CD4-positive, alpha-beta T cell treated with Interferon gamma for 1 hour (primary cell): ENCODE data around the gene TCEA3.
"Not testable (repeated sequence)": the region's sequence is repeated elsewhere in the genome, so short reads cannot be mapped to it uniquely, and the experiment has no call there.

Experiments
- DNase-seq: peaks from one replicate; pipeline ENCODE4 v3.0.0-alpha.2; 2020

TCEA3 gene

GRCh38 chr1:23389837-23390321 lies 34.7 kb downstream of the TCEA3 start:
- no peak for DNase-seq

DNA sequence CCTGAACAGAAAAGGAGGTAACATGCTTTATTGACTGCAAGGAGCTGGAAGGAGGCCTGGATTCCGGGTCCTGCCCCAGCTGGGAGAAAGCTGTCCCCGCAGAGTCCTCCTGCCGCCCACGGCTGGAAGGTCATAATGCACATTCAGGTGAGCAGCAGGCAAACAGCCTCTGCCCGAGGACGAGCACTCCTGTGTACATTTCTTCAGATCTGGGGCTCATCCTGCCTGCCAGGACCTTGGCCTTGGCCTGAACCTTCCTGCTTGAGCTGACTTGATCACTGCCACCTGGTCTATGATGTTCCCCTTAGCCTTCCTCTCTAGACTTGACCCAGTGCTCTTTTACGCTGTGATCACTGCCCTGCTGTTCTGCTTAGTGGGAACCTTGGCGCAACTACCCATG lies 37.1 kb downstream of the TCEA3 start:
- DNase-seq: no peak

GRCh38 chr1:23385119-23385621 lies 39.4 kb downstream of the TCEA3 start:
- no peak for DNase-seq

DNA sequence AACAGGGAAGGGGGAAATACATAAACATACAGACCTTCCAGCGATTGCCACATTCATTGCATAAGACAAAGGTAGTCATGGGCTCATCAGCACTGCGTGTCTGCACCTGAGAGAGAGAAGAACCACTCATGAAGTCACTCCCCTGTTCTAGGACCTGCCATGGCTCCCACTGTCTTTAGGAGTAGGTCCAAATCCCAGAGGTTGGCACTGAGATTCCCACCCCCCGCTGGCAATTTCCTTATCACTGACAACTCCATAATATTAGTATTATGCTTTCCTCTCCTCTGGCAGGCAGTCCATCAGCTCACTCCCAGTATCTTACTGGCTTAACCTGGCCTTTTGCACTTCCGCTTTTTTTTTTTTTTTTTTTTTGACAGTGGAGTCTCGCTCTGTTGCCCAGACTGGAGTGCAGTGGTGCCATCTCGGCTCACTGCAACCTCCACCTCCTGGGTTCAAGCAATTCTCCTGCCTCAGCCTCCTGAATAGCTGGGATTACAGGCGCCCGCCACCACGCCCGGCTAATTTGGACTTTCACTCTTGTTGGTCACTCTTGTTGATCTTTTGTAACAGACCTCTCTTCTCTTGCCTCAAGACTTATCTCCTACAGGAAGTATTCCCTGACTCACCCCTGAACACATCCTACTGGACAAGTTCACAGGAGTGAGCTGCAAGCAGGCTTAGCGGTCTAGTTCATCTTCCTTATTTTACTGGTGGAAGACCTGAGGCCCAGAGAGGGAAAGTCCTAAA lies 40.1 kb downstream of the TCEA3 start:
- DNase-seq: no peak

DNA sequence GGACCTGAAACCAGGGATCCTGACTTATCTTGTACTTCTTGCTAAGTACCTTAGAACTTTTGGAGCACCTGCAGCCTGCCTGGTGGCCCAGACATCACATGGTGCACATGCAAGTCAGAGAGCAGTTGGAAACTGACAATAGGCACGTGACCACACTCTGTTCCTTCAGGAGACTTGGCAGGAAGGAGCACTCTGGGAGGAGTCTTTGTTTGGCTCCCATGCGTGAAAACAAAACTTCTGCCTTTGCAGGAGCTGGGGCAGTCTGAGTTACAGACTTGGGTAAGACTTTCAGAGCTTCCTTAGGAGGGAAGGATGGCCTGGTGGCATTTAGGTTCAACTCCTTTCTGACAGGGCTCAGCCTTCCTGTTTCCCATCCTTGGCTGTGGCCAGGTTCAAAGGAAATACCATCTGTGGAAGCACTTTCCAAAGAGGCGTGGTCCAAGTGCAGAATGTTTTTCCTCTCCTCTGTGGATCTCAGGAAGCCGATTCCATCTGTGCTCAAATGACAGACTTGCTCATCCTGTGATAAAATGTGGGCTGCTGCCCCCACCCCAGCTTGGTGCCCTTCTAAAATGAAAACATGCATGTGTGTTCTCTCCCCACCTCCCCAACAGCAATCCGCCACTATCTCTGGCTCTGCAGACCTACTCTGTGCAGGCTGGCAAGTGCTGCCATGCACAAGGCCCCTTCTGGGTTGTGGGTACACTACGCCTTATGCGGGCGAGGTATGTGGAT lies 40.8 kb downstream of the TCEA3 start:
- no peak for DNase-seq

- no peak for DNase-seq
Measured at GRCh38 chr1:23381233-23381885, 43.2 kb downstream of the TCEA3 start.

- no peak for DNase-seq
Measured at GRCh38 chr1:23380719-23381118, 43.8 kb downstream of the TCEA3 start.

DNA sequence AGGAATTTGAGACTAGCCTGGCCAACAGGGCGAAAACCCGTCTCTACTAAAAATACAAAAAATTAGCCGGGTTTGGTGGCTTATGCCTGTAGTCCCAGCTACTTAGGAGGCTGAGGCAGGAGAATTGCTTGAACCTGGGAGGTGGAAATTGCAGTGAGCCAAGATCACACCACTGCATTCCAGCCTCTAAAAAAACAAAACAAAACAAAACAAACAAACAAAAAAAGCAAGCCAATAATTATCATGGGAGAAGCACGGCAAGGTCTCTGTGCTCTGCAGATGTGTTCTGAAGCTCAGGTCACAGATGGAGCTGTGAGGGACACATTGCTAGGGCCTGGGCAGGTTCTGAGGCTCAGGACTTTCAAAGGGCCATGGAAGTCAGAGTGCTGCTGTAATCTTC lies 44.3 kb downstream of the TCEA3 start:
- not testable (repeated sequence) for DNase-seq

GRCh38 chr1:23376890-23377811 lies 47.4 kb downstream of the TCEA3 start:
- DNase-seq: no peak

- not testable (repeated sequence) for DNase-seq
Measured at GRCh38 chr1:23374079-23374735, 50.3 kb downstream of the TCEA3 start.

DNA sequence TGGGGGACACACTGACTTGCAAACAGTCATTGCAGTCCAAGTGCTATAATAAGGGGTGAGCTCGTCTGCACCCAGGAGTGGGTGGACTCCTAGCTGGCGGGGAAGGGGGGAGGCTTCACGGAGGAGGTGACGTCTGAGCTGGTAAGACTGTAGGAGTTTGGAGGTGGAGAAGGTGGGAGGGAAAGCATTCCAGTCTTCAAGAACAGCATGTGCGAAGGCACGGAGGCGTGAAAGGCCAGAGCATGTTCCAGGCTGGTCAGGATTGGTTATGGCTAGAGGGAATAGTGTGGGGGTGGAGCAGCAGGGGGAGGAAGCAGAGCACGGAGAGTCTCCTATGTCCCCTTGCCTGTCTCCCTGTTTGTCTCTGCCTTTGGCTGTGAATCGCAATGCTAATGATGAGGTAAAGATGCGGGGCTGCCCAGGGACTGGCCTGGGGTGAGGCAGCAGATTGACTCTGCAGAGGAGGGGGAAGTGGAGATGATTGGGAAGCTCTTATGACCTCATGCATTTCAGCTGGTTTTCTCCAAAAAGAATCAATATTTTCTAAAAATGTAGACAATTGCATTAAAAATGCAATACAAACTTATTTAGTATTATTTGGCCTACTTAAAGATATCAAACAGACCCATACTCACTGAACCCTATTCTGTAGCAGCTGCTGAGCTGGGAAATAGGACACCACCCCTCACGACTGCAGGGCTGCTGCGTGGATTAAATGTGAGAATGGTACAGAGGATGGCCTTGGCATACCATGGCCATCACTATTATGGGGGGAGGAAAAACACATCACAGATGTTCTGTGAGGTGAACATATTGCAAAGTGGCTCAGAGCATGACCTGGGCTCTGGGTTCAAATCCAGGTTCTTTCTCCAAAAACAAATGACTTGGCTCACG lies 52.3 kb downstream of the TCEA3 start:
- DNase-seq: no peak

- DNase-seq: no peak
Measured at GRCh38 chr1:23370709-23371584, 53.6 kb downstream of the TCEA3 start.

DNA sequence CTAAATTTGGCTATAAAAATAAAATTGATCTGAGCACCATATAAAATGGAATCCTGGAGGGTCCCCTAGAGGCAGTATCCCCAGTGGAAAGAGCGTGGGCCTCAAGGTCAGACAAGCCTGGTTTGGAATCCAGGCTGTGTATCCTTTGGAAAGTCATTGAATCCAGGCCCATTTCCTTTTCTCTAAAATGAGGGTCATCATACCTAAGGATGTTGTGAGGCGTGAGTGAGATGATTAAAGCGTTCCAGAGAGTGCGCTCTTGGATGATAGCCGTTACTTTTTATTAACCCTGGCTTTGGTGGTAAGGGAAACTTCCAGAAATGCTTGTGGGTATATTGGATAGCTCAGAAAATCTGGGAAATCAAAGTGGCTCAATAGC lies 54.2 kb downstream of the TCEA3 start:
- no peak for DNase-seq

DNA sequence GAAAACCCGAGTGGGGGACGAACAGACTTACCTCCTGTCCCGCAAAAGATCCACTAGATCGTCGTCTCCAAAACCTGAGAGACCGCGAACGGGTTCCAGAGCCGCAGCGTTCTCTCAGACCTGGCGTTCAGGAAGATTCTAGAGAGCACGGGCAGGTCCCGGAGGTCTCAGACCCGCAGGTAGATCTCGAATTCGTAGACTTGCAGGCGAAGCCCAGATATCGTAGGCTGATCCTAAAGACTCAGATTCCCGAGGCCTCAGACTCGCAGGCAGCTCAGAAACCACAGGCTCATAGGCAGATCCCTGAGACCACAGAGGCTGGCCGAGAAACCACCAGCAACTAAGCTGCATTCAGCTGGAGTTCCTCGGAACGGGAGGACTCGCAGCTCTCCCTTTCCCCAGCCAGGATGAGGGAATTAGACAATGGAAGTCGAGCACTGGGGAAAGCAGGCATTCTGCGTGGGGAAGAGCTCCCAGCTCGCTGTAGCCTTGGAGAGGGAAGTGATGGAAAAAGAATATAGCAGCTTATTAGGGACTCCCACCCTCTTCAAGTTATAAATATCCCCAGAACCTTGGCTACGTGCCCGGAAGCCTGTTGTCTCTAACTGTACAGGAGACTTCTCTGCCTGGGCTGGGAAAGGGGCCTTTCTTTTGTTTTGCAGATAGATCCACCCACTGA lies 55.1 kb downstream of the TCEA3 start, which contains the start of gene ZNF436:
Gene ZNF436, minus strand, starts transcription at position 502 of the 679 bp plus-strand sequence. CDS start 1,831 bp downstream, outside the sequence.
- DNase-seq: no peak

DNA sequence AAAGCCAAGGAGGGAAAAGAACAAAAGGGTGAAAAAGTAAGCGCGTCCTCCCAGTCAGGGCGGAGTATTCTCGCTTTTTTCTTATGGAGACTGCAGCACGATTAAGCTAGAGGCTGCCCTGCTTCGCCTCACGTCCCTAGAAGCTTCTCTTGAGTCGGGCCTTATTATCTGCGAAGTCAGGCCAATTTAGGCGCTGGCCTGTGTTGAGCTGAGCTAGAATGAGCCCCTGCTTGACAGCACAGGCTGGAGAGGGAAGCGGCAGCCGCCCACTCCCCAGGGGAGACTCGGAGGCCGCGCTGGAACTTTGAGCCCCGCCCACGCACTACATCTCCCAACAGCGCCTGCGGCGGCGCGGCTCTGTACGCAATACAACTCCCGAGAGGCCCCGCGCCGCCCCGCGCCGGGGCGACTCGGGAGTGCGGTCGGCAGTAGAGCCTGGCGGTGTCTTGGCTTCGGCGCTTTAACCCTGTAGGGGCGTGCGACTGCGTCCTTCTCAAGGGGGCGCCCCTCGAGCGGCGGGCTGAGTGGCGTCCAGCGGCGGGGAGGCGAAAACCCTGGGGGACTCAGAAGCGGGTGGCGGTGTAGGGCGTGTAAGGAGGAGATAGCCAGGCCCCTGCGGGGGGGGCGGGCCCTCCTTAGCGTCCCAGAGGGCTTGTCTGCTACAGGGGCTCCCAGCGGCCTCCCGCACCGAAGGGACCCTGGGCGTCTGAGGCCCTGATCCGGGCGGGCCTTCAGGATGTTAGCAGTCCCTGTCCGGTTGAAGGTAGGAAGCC lies 55.8 kb downstream of the TCEA3 start:
- DNase-seq: peak; percentile 85

DNA sequence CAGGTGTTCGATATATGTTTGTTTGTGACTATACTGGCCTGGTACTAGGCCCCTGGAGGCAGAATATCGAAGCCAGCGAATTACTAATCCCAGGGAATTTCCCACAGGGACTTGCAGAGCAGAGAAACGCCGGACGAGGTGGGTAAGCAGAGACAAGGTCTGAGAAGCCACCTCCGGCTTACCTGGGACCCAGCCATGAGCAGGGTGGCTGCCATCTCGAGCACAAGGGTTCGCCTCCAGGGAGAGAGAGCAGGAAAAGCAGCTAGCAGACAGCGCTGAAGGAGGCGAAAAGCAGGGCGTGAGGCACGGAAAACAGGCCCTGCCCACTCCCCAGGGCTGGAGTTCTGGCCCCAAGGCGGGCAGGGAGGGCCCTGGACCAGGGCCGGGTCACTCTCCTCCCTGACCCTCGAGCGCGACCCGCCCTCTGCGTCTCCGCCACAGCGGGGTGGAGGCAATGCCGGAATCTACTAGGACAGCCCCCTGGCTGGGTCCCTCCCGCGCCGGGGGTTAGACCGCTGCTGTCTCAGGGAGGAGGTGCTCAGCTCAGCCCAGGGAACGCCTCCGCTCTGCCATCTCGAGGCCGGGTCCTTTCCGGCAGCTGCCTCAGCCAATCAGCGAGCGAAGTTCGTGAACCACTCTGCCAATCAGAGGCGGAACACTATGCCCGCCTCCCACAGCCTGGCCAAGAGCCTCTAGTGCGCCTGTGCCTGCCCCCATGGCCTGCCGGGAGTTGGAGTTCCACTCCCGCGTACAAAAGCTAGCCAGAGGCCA lies 56.6 kb downstream of the TCEA3 start:
- DNase-seq: peak; percentile 99

- no peak for DNase-seq
Measured at GRCh38 chr1:23367451-23367790, 57.1 kb downstream of the TCEA3 start.

DNA sequence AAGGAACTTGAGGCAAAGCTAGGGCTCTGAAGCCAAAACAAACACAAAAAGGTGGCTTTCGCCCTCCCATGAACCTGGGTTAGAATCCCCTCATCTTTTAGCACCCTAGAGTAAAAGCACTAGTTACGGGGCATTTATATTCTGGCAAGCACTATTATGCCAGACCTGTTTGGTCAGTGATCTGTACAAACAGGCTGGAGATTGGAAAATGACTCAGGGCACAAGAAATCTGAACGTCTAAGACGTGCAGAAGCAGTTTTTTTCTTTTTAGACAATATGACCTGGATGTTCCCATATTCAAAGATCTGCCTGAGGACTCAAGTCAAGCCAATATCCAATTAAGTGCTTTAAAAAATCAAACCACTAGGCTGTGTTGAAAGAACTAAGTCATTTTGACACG lies 58.0 kb downstream of the TCEA3 start:
- no peak for DNase-seq
